Endothelial cell of umbilical vein (primary cell): ENCODE measurements around the gene PLD4. TPM values are rescaled to one million over a fixed set of nuclear protein-coding genes. Genes with fewer than 3 reads are reported as not detected.

Experiments used
- BruUV-seq: library from RNA; stranded (reverse); fragments of 400-500 nt; replicated peaks from 2 replicates; lab custom pipeline; 2021; lab: Mats Ljungman, UMichigan
- CTCF ChIA-PET: fragments of 300-600, 350-600 bp; sonication (Branson Sonifier 250); formaldehyde crosslinking; loops from one replicate; lab custom pipeline; 2021; ENCODE audit warnings: antibody characterized with exemption, inconsistent platforms; lab: Charles Lee
- POLR2A ChIA-PET: fragments of 300-600, 350-600 bp; sonication (Branson Sonifier 250); formaldehyde crosslinking; loops from one replicate; lab custom pipeline; 2021; ENCODE audit warnings: antibody characterized with exemption, inconsistent platforms; lab: Charles Lee
- DNase-seq: peaks from one replicate; pipeline ENCODE4 v3.0.0-alpha.2; 2011; ENCODE audit warnings: low read depth, low spot score
- FAIRE-seq: peaks from 2 replicates; lab custom pipeline; 2011; peaks lifted over from hg19 to GRCh38; lab: Jason Lieb, UNC
- H2AFZ ChIP-seq: 2 replicates; pipeline ENCODE4 v1.6.0; 2012; ENCODE audit warnings: low read depth, low read length, control low read depth, inconsistent platforms
- H3K27ac ChIP-seq: 2 replicates; pipeline ENCODE4 v1.5.1; 2011; ENCODE audit warnings: low read depth, mild to moderate bottlenecking, control low read depth, low read length, moderate library complexity; ENCODE audit not compliant: insufficient read depth
- H3K27me3 ChIP-seq, 2 experiments: 2 replicates each; pipeline versions ENCODE4 v1.6.0 to v1.6.1; 2011; ENCODE audit warnings: low read length in 2 of 2, mixed read lengths in 1 of 2; ENCODE audit not compliant: control insufficient read depth in 2 of 2, insufficient read depth in 2 of 2
- H3K36me3 ChIP-seq, 2 experiments: 2 replicates in 1 of 2; 3 replicates in 1 of 2; pipeline ENCODE4 v1.5.1; 2011; ENCODE audit warnings: low read length in 2 of 2, mild to moderate bottlenecking in 1 of 2, moderate library complexity in 1 of 2; ENCODE audit not compliant: control insufficient read depth in 2 of 2, insufficient read depth in 2 of 2; ENCODE audit errors: extremely low read depth in 1 of 2
- H3K4me1 ChIP-seq: 3 replicates; pipeline ENCODE4 v1.5.1; 2011; ENCODE audit warnings: mild to moderate bottlenecking, low read length; ENCODE audit not compliant: control insufficient read depth, insufficient read depth; ENCODE audit errors: extremely low read depth
- H3K4me2 ChIP-seq: 2 replicates; pipeline ENCODE4 v1.6.1; 2011; ENCODE audit warnings: low read length, control low read depth, mixed read lengths; ENCODE audit not compliant: insufficient read depth
- H3K4me3 ChIP-seq, 3 experiments: fragments of 200-600 bp in 1 of 3; sonication (generic), shearing (Covaris generic) in 1 of 3; replicated peaks in 1 of 3; 2 replicates each; pipeline ENCODE4 v1.5.1; 2011 to 2016; ENCODE audit warnings: control low read depth in 3 of 3, low read length in 3 of 3, mild to moderate bottlenecking in 2 of 3, inconsistent platforms in 1 of 3, low read depth in 1 of 3, moderate library complexity in 1 of 3; ENCODE audit not compliant: insufficient read depth in 1 of 3
- H3K79me2 ChIP-seq: 2 replicates; pipeline ENCODE4 v1.6.0; 2012; ENCODE audit warnings: low read length, inconsistent platforms; ENCODE audit not compliant: control insufficient read depth, insufficient read depth
- H3K9ac ChIP-seq: replicated peaks from 2 replicates; pipeline ENCODE3; 2011; ENCODE audit warnings: low read length, control low read depth; ENCODE audit not compliant: insufficient read depth; ENCODE audit errors: extremely low read depth
- H3K9me1 ChIP-seq: replicated peaks from 3 replicates; pipeline ENCODE4 v1.6.0; 2011; ENCODE audit warnings: mild to moderate bottlenecking, low read length; ENCODE audit not compliant: control insufficient read depth, insufficient read depth; ENCODE audit errors: extremely low read depth
- H3K9me3 ChIP-seq: replicated peaks from 2 replicates; pipeline ENCODE4 v1.5.1; 2012; ENCODE audit warnings: low read length, inconsistent platforms; ENCODE audit not compliant: control insufficient read depth, insufficient read depth
- H4K20me1 ChIP-seq: replicated peaks from 2 replicates; pipeline ENCODE3; 2011; ENCODE audit warnings: mild to moderate bottlenecking, low read length; ENCODE audit not compliant: control insufficient read depth, insufficient read depth; ENCODE audit errors: extremely low read depth
- CTCF ChIP-seq, 2 donors: IDR thresholded peaks; 1 replicate in 1 of 2; 2 replicates in 1 of 2; pipeline ENCODE4 v1.5.1; 2011; ENCODE audit warnings: low read length in 2 of 2, mild to moderate bottlenecking in 2 of 2, moderate library complexity in 2 of 2, control low read depth in 1 of 2, inconsistent platforms in 1 of 2, low read depth in 1 of 2; ENCODE audit not compliant: insufficient read depth in 1 of 2; ENCODE audit errors: extremely low read depth in 1 of 2
- EZH2 ChIP-seq: IDR thresholded peaks from 2 replicates; pipeline ENCODE4 v1.6.1; 2012; ENCODE audit warnings: borderline replicate concordance, low read depth, mild to moderate bottlenecking, moderate library complexity, low read length, inconsistent platforms; ENCODE audit not compliant: severe bottlenecking
- FOS ChIP-seq: IDR thresholded peaks from 2 replicates; pipeline ENCODE4 v1.6.1; 2011; ENCODE audit warnings: mild to moderate bottlenecking, low read length, moderate library complexity, borderline replicate concordance; ENCODE audit not compliant: insufficient read depth
- GATA2 ChIP-seq: IDR thresholded peaks from 2 replicates; pipeline ENCODE4 v1.7.0; 2011; ENCODE audit warnings: low read depth, mild to moderate bottlenecking, moderate library complexity, mixed read lengths, low read length; ENCODE audit not compliant: insufficient read length, insufficient read depth
- JUN ChIP-seq: IDR thresholded peaks from 2 replicates; pipeline ENCODE4 v1.6.1; 2011; ENCODE audit warnings: borderline replicate concordance, low read depth; ENCODE audit not compliant: insufficient read length, insufficient read depth
- MYC ChIP-seq: IDR thresholded peaks from one replicate; pipeline ENCODE4 v1.6.1; 2011; ENCODE audit warnings: mild to moderate bottlenecking, low read depth, low read length
- POLR2A ChIP-seq: IDR thresholded peaks from 2 replicates; pipeline ENCODE4 v1.6.1; 2012; ENCODE audit warnings: low read depth, mild to moderate bottlenecking, control low read depth, low read length
- POLR2AphosphoS5 ChIP-seq: IDR thresholded peaks from 2 replicates; pipeline ENCODE4 v1.6.1; 2012; ENCODE audit warnings: low read depth, mild to moderate bottlenecking, control low read depth, low read length, moderate library complexity; ENCODE audit not compliant: insufficient read depth
- dilution Hi-C: fragments of 300-500 bp; cut with MboI; formaldehyde crosslinking; loops from one replicate; pipeline ENCODE4 v1.15.0; 2019; ENCODE audit warnings: low sequenced_read_pairs; ENCODE audit not compliant: extremely low pct_ligation_motif_present
- intact Hi-C: fragments of 100-400 bp; cut with micrococcal nuclease; formaldehyde crosslinking; loops from one replicate; pipeline ENCODE4 v1.10.0; 2022
- polyA plus RNA-seq, 4 experiments: library from polyadenylated mRNA; depleted of rRNA in 3 of 4; stranded (reverse) in 3 of 4; unstranded in 1 of 4; fragments of >200 nt; gene quantifications; 2 replicates each; pipeline versions ENCODE4 v1.2.1 to v1.2.3, GENCODE V29; 2011 to 2012; ENCODE audit warnings: missing spikeins in 1 of 4
- total RNA-seq: library from RNA; stranded (reverse); gene quantifications from 2 replicates; pipeline ENCODE4 v1.2.3, GENCODE V29; 2021
- TF ChIP-seq, protein P1 (sequence below): IDR thresholded peaks from 2 replicates; pipeline ENCODE4 v1.6.1; 2011; ENCODE audit not compliant: insufficient read depth, insufficient read length

Gene PLD4
- total and polyA plus RNA-seq, 2 donors (not counting 3 experiments of a cell fraction or from before 2014, with no cell fraction given), result 0.01 to 0.11 TPM

- Histone ChIP-seq H3K36me3 (no peaks in the 10 kb centered on the region), H2AFZ (no peak overlapping the region), H3K27ac (no peak overlapping the region), H3K27me3 (peaks cover 3 to 11% of the 10 kb centered on the region in 2 experiments), H3K4me2 (no peak overlapping the region), H3K4me3 (no peak overlapping the region), H3K9ac (no peak overlapping the region), H3K9me1 (no peaks in the 10 kb centered on the region), H3K79me2 (no peaks in the 10 kb centered on the region), H4K20me1 (no peaks in the 10 kb centered on the region), H3K9me3 (no peaks in the 10 kb centered on the region), H3K4me1 (peaks cover 6% of the 10 kb centered on the region)
- dilution Hi-C loops (loop anchor here (10.0 kb wide), 1 partner anchor 143 kb away; no protein-coding TSS in a partner anchor), intact Hi-C loops (no loop called here)
- DNase-seq (no peak), FAIRE-seq (no peak)
- BruUV-seq, result no TSS peak
- ChIA-PET POLR2A (no interaction called here), CTCF (interaction anchor here (1.8 to 3.0 kb wide), 2 partner anchors 39 to 114 kb away, joined by 7 to 39 read pairs; no protein-coding TSS in a partner anchor)
- no peak for TF ChIP-seq MYC
- TF ChIP-seq GATA2, result no peak
- TF ChIP-seq, protein P1, sequence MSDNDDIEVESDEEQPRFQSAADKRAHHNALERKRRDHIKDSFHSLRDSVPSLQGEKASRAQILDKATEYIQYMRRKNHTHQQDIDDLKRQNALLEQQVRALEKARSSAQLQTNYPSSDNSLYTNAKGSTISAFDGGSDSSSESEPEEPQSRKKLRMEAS, result no peak
- TF ChIP-seq JUN, result no peak
- no peak for TF ChIP-seq FOS
- no peak for TF ChIP-seq POLR2AphosphoS5
- no peak for TF ChIP-seq POLR2A
- no peak for TF ChIP-seq EZH2
- TF ChIP-seq CTCF (IDR thresholded peaks at IDR 0.05; ENCODE audit: extremely low read depth in 1 of 2, insufficient read depth in 1 of 2, low read depth in 1 of 2, low read length in 2 of 2), result no peak
Measured at GRCh38 chr14:104931304-104931770, 6.7 kb downstream of the PLD4 start.
